Sigmoid colon (tissue), 7 donors: ENCODE data around the gene WDR88. TPM values are rescaled to one million over a fixed set of nuclear protein-coding genes. Genes with fewer than 3 reads are reported as not detected.

Experiments used
- DNase-seq: peaks from one replicate; pipeline ENCODE4 v3.0.0-alpha.2; 2019
- H3K27ac ChIP-seq, 4 donors: fragments of 200-600 bp; sonication (generic); one replicate each; pipeline ENCODE4 v1.5.1; 2016 to 2019; ENCODE audit warnings: mild to moderate bottlenecking in 1 of 4
- H3K27me3 ChIP-seq, 3 donors: fragments of 200-600 bp; sonication (generic); one replicate each; pipeline ENCODE4 v1.5.1; 2019; ENCODE audit warnings: mild to moderate bottlenecking in 1 of 3
- H3K36me3 ChIP-seq, 4 donors: fragments of 200-600 bp; sonication (generic); one replicate each; pipeline ENCODE4 v1.5.1; 2016 to 2019
- H3K4me1 ChIP-seq, 4 donors: fragments of 200-600 bp; sonication (generic); one replicate each; pipeline ENCODE4 v1.5.1; 2017 to 2019
- H3K4me3 ChIP-seq, 4 donors: fragments of 200-600 bp; sonication (generic); one replicate each; pipeline ENCODE4 v1.5.1; 2017 to 2019; ENCODE audit warnings: mild to moderate bottlenecking in 2 of 4, moderate library complexity in 1 of 4
- H3K9me3 ChIP-seq, 4 donors: fragments of 200-600 bp in 3 of 4; sonication (generic) in 3 of 4; one replicate each; pipeline versions ENCODE4 v1.5.1 to v1.6.1; 2013 to 2019
- EP300 ChIP-seq, 4 donors: sonication (generic); formaldehyde crosslinking; IDR thresholded peaks; one replicate each; pipeline ENCODE4 v1.6.1; 2017; ENCODE audit warnings: antibody characterized with exemption in 4 of 4
- POLR2A ChIP-seq, 2 donors: fragments of 450-650 bp; IDR thresholded peaks; one replicate each; pipeline ENCODE4 v1.6.1; 2016; ENCODE audit warnings: antibody characterized with exemption in 2 of 2, mild to moderate bottlenecking in 2 of 2, moderate library complexity in 2 of 2
- POLR2AphosphoS5 ChIP-seq, 4 donors: sonication (generic); formaldehyde crosslinking; IDR thresholded peaks; one replicate each; pipeline ENCODE4 v1.6.1; 2017; ENCODE audit warnings: antibody characterized with exemption in 4 of 4
- WGBS, 2 donors: extraction: QIAGEN DNeasy Blood & Tissue Kit; methylation state at CpG; one replicate each; pipeline ENCODE4 v1.1.7; 2013; 5-methylcytosine and 5-hydroxymethylcytosine counted together
- intact Hi-C: fragments of 100-400 bp; cut with DNase I; formaldehyde crosslinking; loops from one replicate; pipeline ENCODE4 v1.15.1; 2023
- polyA plus RNA-seq, 3 donors: library from polyadenylated mRNA; stranded (reverse); fragments of 200-250 nt; gene quantifications; one replicate each; pipeline ENCODE4 v1.2.3, GENCODE V29; 2013
- total RNA-seq, 4 donors: library from RNA; depleted of rRNA; stranded (reverse); fragments of >200 nt; gene quantifications; one replicate each; pipeline ENCODE4 v1.1.0, GENCODE V29; 2016
- TF ChIP-seq, protein P1 (sequence below), 4 experiments: fragments of 450-650 bp in 3 of 4; fragments of 200-600 bp in 1 of 4; IDR thresholded peaks; one replicate each; pipeline ENCODE4 v1.5.1; 2016 to 2019; ENCODE audit warnings: antibody characterized with exemption in 4 of 4, mild to moderate bottlenecking in 3 of 4, moderate library complexity in 2 of 4
- donor health status: healthy with polysubstance abuse.
- donor health status: Bipolar disorder and iron deficiency.
- donor health status: healthy.

Gene WDR88
- total and polyA plus RNA-seq, 7 donors, result not detected

GRCh38 chr19:33215438-33216197 lies 83.7 kb downstream of the WDR88 start:
- Histone ChIP-seq H3K27me3 (peaks cover 0 to under 1% (median 0%) of the 10 kb centered on the region in 3 donors), H3K9me3 (no peaks in the 10 kb centered on the region), H3K4me3 (no peak overlapping the region), H3K4me1 (no peaks in the 10 kb centered on the region), H3K27ac (no peak overlapping the region), H3K36me3 (no peaks in the 10 kb centered on the region)
- TF ChIP-seq, protein P1, sequence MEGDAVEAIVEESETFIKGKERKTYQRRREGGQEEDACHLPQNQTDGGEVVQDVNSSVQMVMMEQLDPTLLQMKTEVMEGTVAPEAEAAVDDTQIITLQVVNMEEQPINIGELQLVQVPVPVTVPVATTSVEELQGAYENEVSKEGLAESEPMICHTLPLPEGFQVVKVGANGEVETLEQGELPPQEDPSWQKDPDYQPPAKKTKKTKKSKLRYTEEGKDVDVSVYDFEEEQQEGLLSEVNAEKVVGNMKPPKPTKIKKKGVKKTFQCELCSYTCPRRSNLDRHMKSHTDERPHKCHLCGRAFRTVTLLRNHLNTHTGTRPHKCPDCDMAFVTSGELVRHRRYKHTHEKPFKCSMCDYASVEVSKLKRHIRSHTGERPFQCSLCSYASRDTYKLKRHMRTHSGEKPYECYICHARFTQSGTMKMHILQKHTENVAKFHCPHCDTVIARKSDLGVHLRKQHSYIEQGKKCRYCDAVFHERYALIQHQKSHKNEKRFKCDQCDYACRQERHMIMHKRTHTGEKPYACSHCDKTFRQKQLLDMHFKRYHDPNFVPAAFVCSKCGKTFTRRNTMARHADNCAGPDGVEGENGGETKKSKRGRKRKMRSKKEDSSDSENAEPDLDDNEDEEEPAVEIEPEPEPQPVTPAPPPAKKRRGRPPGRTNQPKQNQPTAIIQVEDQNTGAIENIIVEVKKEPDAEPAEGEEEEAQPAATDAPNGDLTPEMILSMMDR (IDR thresholded peaks at IDR 0.05), result no peak
- TF ChIP-seq POLR2AphosphoS5 (IDR thresholded peaks at IDR 0.05), result no peak
- no peak for TF ChIP-seq POLR2A (IDR thresholded peaks at IDR 0.05)
- TF ChIP-seq EP300 (IDR thresholded peaks at IDR 0.05), result no peak
- intact Hi-C loops, result no loop called here
- WGBS, 2 donors, result 93 to 94% methylated on average over 19 of the region's 19 CpGs
- no peak for DNase-seq

DNA sequence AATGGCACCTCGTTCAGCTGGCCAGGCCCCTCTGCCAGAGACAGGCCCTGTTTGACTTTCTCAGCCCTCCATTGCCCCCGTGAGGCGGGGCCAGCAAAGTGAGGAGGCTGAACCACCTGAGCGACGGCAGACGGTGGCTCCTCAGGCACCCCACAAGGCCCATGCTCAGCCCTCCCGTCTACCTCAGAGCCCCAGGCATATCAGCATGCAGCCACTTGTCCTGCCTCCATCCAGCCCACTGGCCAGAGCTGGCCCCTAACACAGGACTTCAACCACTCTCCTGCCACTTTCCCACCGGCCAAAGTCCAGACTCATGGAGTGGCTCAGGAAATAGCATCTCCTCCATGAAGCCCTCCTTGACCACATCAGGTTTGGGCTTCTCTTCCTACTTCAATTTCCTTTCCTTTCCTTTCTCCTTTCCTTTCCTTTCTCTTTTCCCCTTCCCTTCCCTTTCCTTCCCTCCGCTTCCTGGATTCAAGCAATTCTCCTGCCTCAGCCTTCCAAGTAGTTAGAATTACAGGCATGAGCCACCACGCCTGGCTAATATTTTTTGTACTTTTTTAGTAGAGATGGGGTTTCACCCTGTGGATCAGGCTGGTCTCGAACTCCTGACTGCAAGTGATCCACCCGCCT lies 84.4 kb downstream of the WDR88 start:
- no peak overlapping the region for H3K4me3 ChIP-seq
- no peak for DNase-seq
- TF ChIP-seq POLR2A (IDR thresholded peaks at IDR 0.05) (no peak), EP300 (IDR thresholded peaks at IDR 0.05) (no peak), POLR2AphosphoS5 (IDR thresholded peaks at IDR 0.05) (no peak)
- TF ChIP-seq, protein P1 (IDR thresholded peaks at IDR 0.05), result no peak
- H3K27me3 ChIP-seq, result peaks cover 0 to 7% (median 0%) of the 10 kb centered on the region in 3 donors
- H3K36me3 ChIP-seq, result no peaks in the 10 kb centered on the region
- no peaks in the 10 kb centered on the region for H3K9me3 ChIP-seq
- intact Hi-C loops, result no loop called here
- no peak overlapping the region for H3K27ac ChIP-seq
- WGBS, 2 donors, result 79% methylated on average over 12 of the region's 12 CpGs
- H3K4me1 ChIP-seq, result no peaks in the 10 kb centered on the region

DNA sequence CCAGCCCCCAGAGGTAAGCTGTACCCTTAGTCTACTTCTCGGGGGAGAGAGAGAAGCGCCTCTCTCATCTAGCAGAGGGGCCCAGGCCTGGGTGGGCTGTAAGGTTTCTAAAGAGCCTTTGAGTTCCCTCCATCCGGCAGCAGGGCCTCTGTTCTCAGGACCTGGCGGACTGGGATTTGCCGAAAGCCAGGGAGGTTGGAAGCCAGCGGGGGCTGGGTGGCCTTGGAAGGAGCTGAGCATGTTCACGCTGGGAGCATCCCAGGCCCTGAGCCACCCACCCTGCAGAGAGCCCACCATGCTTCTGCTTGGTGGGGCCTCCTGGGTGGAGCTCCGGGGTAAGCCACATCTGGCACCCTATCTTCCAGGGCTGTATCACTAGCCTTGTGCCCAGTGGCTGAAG lies 86.0 kb downstream of the WDR88 start:
- Histone ChIP-seq H3K4me3 (no peak overlapping the region), H3K27me3 (peaks cover 0 to 22% (median 0%) of the 10 kb centered on the region in 3 donors), H3K36me3 (no peaks in the 10 kb centered on the region), H3K4me1 (no peaks in the 10 kb centered on the region), H3K27ac (no peak overlapping the region), H3K9me3 (no peaks in the 10 kb centered on the region)
- TF ChIP-seq EP300 (IDR thresholded peaks at IDR 0.05) (no peak), POLR2A (IDR thresholded peaks at IDR 0.05) (no peak), POLR2AphosphoS5 (IDR thresholded peaks at IDR 0.05) (no peak)
- TF ChIP-seq, protein P1 (IDR thresholded peaks at IDR 0.05), result no peak
- no peak for DNase-seq
- intact Hi-C loops, result no loop called here
- 90 to 94% methylated on average over 8 of the region's 8 CpGs for WGBS, 2 donors

DNA sequence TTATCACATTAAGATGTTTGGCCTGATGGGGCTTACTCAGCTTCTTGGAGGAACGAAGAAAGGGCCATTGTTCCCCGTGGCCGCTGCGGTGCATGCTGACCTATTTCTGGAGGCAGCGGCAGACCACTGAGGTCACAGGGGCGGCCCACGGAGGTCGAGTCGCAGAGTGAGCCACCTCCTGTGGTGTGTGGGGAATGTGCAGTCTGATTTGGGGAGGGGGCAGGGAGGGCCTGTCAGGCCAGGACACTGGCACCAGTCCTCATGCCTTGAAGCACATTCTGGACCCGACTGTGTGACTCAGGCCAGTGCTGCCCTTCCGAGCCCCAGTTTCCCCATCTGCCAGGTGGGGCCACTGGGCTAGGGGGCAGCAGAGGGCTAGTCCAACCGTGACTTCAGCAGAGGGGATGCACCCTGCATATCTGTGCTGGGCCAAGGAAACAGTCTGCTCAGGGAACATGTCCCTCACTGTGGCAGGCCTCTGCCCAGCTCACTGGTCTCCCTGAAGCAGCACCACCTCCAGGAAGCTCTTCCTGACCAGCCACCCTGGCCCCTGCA lies 87.4 kb downstream of the WDR88 start:
- WGBS, 2 donors, result 69% methylated on average over 12 of the region's 12 CpGs
- DNase-seq, result no peak
- Histone ChIP-seq H3K27me3 (peaks cover 0 to 36% (median 12%) of the 10 kb centered on the region in 3 donors), H3K9me3 (no peaks in the 10 kb centered on the region), H3K4me1 (no peaks in the 10 kb centered on the region), H3K27ac (no peak overlapping the region), H3K36me3 (no peaks in the 10 kb centered on the region), H3K4me3 (no peak overlapping the region)
- TF ChIP-seq, protein P1 (IDR thresholded peaks at IDR 0.05), result no peak
- TF ChIP-seq POLR2A (IDR thresholded peaks at IDR 0.05) (no peak), POLR2AphosphoS5 (IDR thresholded peaks at IDR 0.05) (no peak), EP300 (IDR thresholded peaks at IDR 0.05) (no peak)
- intact Hi-C loops, result no loop called here
